HEK293 (cell line): Measurements from ENCODE around the gene DGKD.

Experiments
- KLF16 ChIP-seq: fragments of 450-650 bp; formaldehyde crosslinking; IDR thresholded peaks from 2 replicates; pipeline ENCODE4 v1.5.1; 2017; ENCODE audit warnings: missing biosample characterization, missing genetic modification characterization
- ZNF2 ChIP-seq: fragments of 450-650 bp; formaldehyde crosslinking; IDR thresholded peaks from 2 replicates; pipeline ENCODE4 v1.5.1; 2016; ENCODE audit warnings: missing biosample characterization, missing genetic modification characterization
- ZNF24 ChIP-seq: fragments of 450-650 bp; formaldehyde crosslinking; IDR thresholded peaks from 2 replicates; pipeline ENCODE4 v1.5.1; 2016; ENCODE audit warnings: missing biosample characterization, missing genetic modification characterization
- ZNF510 ChIP-seq: fragments of 450-650 bp; formaldehyde crosslinking; IDR thresholded peaks from 2 replicates; pipeline ENCODE4 v1.5.1; 2018; ENCODE audit warnings: mild to moderate bottlenecking, missing genetic modification characterization, missing biosample characterization; ENCODE audit not compliant: insufficient replicate concordance
- ZNF514 ChIP-seq: fragments of 450-650 bp; formaldehyde crosslinking; IDR thresholded peaks from 2 replicates; pipeline ENCODE4 v1.5.1; 2016; ENCODE audit warnings: missing biosample characterization, missing genetic modification characterization
- ZNF521 ChIP-seq: fragments of 450-650 bp; formaldehyde crosslinking; IDR thresholded peaks from 2 replicates; pipeline ENCODE4 v1.5.1; 2017; ENCODE audit warnings: missing biosample characterization, mild to moderate bottlenecking, missing genetic modification characterization
- ZNF549 ChIP-seq: fragments of 450-650 bp; IDR thresholded peaks from 2 replicates; pipeline ENCODE4 v1.5.1; 2018; ENCODE audit warnings: missing biosample characterization, missing genetic modification characterization, mild to moderate bottlenecking, inconsistent platforms, moderate library complexity
- ZNF677 ChIP-seq: fragments of 450-650 bp; IDR thresholded peaks from 2 replicates; pipeline ENCODE4 v1.5.0; 2018; ENCODE audit warnings: missing biosample characterization, mild to moderate bottlenecking, missing genetic modification characterization, moderate library complexity
- ZNF776 ChIP-seq: fragments of 450-650 bp; formaldehyde crosslinking; IDR thresholded peaks from 2 replicates; pipeline ENCODE4 v1.5.0; 2017; ENCODE audit warnings: missing biosample characterization, missing genetic modification characterization, borderline replicate concordance
- TF ChIP-seq, protein P1 (sequence below): fragments of 450-650 bp; formaldehyde crosslinking; IDR thresholded peaks from 2 replicates; pipeline ENCODE4 v1.5.1; 2016; ENCODE audit warnings: missing biosample characterization, missing genetic modification characterization
- TF ChIP-seq, protein P2 (sequence below): fragments of 450-650 bp; formaldehyde crosslinking; IDR thresholded peaks from 2 replicates; pipeline ENCODE4 v1.5.1; 2016; ENCODE audit warnings: missing biosample characterization, missing genetic modification characterization
- TF ChIP-seq, protein P3 (sequence below): fragments of 450-650 bp; formaldehyde crosslinking; IDR thresholded peaks from 2 replicates; pipeline ENCODE4; 2016; ENCODE audit warnings: missing biosample characterization, missing genetic modification characterization

DNA sequence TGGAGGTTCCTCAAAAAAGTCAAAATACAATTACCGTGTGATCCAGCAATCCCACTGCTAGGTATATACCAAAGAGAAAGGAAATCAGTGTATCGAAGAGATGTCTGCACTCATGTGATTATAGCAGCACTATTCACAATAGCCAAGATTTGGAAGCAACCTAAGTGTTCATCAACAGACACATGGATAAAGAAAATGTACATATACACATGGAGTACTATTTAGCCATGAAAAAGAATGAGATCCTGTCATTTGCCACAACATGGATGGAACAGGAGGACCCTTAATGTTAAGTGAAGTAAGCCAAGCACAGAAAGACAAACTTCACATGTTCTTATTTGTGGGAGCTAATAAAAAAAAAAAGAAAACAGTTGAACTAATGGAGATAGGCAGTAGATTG is 78.7 kb downstream of the DGKD start:
- TF ChIP-seq, protein P1, sequence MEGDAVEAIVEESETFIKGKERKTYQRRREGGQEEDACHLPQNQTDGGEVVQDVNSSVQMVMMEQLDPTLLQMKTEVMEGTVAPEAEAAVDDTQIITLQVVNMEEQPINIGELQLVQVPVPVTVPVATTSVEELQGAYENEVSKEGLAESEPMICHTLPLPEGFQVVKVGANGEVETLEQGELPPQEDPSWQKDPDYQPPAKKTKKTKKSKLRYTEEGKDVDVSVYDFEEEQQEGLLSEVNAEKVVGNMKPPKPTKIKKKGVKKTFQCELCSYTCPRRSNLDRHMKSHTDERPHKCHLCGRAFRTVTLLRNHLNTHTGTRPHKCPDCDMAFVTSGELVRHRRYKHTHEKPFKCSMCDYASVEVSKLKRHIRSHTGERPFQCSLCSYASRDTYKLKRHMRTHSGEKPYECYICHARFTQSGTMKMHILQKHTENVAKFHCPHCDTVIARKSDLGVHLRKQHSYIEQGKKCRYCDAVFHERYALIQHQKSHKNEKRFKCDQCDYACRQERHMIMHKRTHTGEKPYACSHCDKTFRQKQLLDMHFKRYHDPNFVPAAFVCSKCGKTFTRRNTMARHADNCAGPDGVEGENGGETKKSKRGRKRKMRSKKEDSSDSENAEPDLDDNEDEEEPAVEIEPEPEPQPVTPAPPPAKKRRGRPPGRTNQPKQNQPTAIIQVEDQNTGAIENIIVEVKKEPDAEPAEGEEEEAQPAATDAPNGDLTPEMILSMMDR (tag by site-specific recombination) = no peak
- no peak for TF ChIP-seq ZNF24 (tag by site-specific recombination)
- TF ChIP-seq, protein P2, sequence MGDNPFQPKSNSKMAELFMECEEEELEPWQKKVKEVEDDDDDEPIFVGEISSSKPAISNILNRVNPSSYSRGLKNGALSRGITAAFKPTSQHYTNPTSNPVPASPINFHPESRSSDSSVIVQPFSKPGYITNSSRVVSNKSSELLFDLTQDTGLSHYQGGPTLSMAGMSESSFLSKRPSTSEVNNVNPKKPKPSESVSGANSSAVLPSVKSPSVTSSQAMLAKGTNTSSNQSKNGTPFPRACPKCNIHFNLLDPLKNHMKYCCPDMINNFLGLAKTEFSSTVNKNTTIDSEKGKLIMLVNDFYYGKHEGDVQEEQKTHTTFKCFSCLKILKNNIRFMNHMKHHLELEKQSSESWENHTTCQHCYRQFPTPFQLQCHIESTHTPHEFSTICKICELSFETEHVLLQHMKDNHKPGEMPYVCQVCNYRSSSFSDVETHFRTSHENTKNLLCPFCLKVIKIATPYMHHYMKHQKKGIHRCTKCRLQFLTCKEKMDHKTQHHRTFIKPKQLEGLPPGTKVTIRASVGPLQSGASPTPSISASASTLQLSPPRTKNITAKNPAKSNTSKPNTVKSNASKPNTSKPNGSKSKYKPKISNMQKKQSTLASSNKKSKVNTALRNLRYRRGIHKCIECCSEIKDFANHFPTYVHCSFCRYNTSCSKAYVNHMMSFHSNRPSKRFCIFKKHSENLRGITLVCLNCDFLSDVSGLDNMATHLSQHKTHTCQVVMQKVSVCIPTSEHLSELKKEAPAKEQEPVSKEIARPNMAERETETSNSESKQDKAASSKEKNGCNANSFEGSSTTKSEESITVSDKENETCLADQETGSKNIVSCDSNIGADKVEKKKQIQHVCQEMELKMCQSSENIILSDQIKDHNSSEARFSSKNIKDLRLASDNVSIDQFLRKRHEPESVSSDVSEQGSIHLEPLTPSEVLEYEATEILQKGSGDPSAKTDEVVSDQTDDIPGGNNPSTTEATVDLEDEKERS (tag by site-specific recombination) = no peak
- no peak for TF ChIP-seq ZNF677 (tag by site-specific recombination)
- no peak for TF ChIP-seq ZNF2 (tag by site-specific recombination)
- no peak for TF ChIP-seq ZNF514 (tag by site-specific recombination)
- TF ChIP-seq, protein P3, sequence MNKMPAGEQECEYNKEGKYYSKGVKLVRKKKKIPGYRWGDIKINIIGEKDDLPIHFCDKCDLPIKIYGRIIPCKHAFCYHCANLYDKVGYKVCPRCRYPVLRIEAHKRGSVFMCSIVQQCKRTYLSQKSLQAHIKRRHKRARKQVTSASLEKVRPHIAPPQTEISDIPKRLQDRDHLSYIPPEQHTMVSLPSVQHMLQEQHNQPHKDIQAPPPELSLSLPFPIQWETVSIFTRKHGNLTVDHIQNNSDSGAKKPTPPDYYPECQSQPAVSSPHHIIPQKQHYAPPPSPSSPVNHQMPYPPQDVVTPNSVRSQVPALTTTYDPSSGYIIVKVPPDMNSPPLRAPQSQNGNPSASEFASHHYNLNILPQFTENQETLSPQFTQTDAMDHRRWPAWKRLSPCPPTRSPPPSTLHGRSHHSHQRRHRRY (tag by site-specific recombination) = no peak
- no peak for TF ChIP-seq ZNF510 (tag by site-specific recombination)
- TF ChIP-seq ZNF549 (tag by site-specific recombination) = no peak
- TF ChIP-seq KLF16 (tag by site-specific recombination) = no peak
- TF ChIP-seq ZNF521 (tag by site-specific recombination) = no peak
- TF ChIP-seq ZNF776 (tag by site-specific recombination) = no peak
